T-cell (primary cell): ENCODE data around the gene GPR55. TPM values are rescaled to one million over a fixed set of nuclear protein-coding genes. Genes with fewer than 3 reads are reported as not detected.

ENCODE experiments used
- ATAC-seq, 4 experiments: fragments of 200-7000 bp in 3 of 4; fragments of 150-1000 bp in 1 of 4; cut with Tn5 transposase; replicated peaks in 1 of 4; 1 replicate in 3 of 4; 2 replicates in 1 of 4; pipeline ENCODE4 v1.10.0; 2021; ENCODE audit warnings: moderate library complexity in 3 of 4, mild to moderate bottlenecking in 2 of 4, moderate number of reproducible peaks in 1 of 4
- CTCF ChIA-PET, 2 donors: fragments of 300-600 bp; sonication (Branson Sonifier 250); formaldehyde crosslinking; loops; one replicate each; lab custom pipeline; 2022; ENCODE audit warnings: antibody characterized with exemption in 2 of 2; lab: Charles Lee
- POLR2A ChIA-PET, 2 donors: fragments of 300-600 bp; sonication (Branson Sonifier 250); formaldehyde crosslinking; loops; one replicate each; lab custom pipeline; 2022; ENCODE audit warnings: antibody characterized with exemption in 2 of 2; lab: Charles Lee
- DNase-seq, 35 experiments: peaks; one replicate each; pipeline versions ENCODE4 v3.0.0 to v3.0.0-alpha.2; 2013 to 2023
- H3K27ac ChIP-seq: one replicate; pipeline ENCODE4 v1.5.1; 2013; ENCODE audit warnings: low read length
- H3K27me3 ChIP-seq, 2 experiments: replicated peaks in 1 of 2; 1 replicate in 1 of 2; 2 replicates in 1 of 2; pipeline versions ENCODE4 v1.6.1 to v1.7.0; 2013; ENCODE audit warnings: low read length in 1 of 2, mixed read lengths in 1 of 2; ENCODE audit not compliant: control insufficient read depth in 2 of 2, insufficient read depth in 2 of 2; ENCODE audit errors: extremely low read depth in 1 of 2
- H3K36me3 ChIP-seq, 2 donors: 1 replicate in 1 of 2; 2 replicates in 1 of 2; pipeline versions ENCODE4 v1.6.1 to v1.7.0; 2013; ENCODE audit warnings: low read length in 1 of 2; ENCODE audit not compliant: control insufficient read depth in 2 of 2, insufficient read depth in 1 of 2; ENCODE audit errors: extremely low read depth in 1 of 2
- H3K4me1 ChIP-seq, 2 experiments: 1 replicate in 1 of 2; 2 replicates in 1 of 2; pipeline versions ENCODE4 v1.6.1 to v1.7.0; 2013; ENCODE audit warnings: low read length in 2 of 2, mixed read lengths in 1 of 2; ENCODE audit not compliant: insufficient read depth in 2 of 2, control insufficient read depth in 1 of 2; ENCODE audit errors: extremely low read depth in 1 of 2
- H3K4me3 ChIP-seq, 2 donors: 1 replicate in 1 of 2; 2 replicates in 1 of 2; pipeline versions ENCODE4 v1.5.1 to v1.7.0; 2013; ENCODE audit warnings: mild to moderate bottlenecking in 2 of 2, low read length in 1 of 2, moderate library complexity in 1 of 2; ENCODE audit not compliant: control insufficient read depth in 1 of 2; ENCODE audit errors: extremely low read depth in 1 of 2
- H3K9me3 ChIP-seq: 2 replicates; pipeline ENCODE4 v1.7.0; 2013
- H3K27ac Mint-ChIP-seq, 2 donors: one replicate each; pipeline ENCODE4 v1.8.0; 2020 to 2021; ENCODE audit warnings: mild to moderate bottlenecking in 2 of 2, mixed read lengths in 2 of 2
- H3K27me3 Mint-ChIP-seq, 2 donors: one replicate each; pipeline ENCODE4 v1.8.0; 2021 to 2022; ENCODE audit warnings: mixed read lengths in 2 of 2
- H3K36me3 Mint-ChIP-seq: one replicate; pipeline ENCODE4 v1.8.0; 2021; ENCODE audit warnings: mixed read lengths
- H3K4me1 Mint-ChIP-seq, 3 donors: one replicate each; pipeline ENCODE4 v1.8.0; 2020 to 2022; ENCODE audit warnings: mixed read lengths in 3 of 3, mild to moderate bottlenecking in 1 of 3
- H3K4me3 Mint-ChIP-seq, 3 donors: one replicate each; pipeline ENCODE4 v1.8.0; 2020 to 2022; ENCODE audit warnings: mild to moderate bottlenecking in 3 of 3, mixed read lengths in 3 of 3, moderate library complexity in 3 of 3
- H3K9me3 Mint-ChIP-seq, 3 donors: one replicate each; pipeline ENCODE4 v1.8.0; 2020 to 2022; ENCODE audit warnings: mixed read lengths in 3 of 3
- WGBS: methylation state at CpG from one replicate; pipeline ENCODE4 v1.1.5; 2013; ENCODE audit warnings: missing lambda C conversion rate; ENCODE audit not compliant: insufficient coverage; 5-methylcytosine and 5-hydroxymethylcytosine counted together
- total RNA-seq, 35 experiments: library from RNA in 6 of 35; stranded (reverse) in 6 of 35; fragments of 120-200 nt in 1 of 35; gene quantifications; one replicate each; pipeline versions ENCODE4 v1.2.1 to v1.2.4 and lab custom pipeline; 2013 to 2026

Gene GPR55
- total RNA-seq, 5 donors from 2014 or later (not counting 1 experiment from before 2014, with no cell fraction given): 2.7 to 15.5 (median 7.8) TPM

DNA sequence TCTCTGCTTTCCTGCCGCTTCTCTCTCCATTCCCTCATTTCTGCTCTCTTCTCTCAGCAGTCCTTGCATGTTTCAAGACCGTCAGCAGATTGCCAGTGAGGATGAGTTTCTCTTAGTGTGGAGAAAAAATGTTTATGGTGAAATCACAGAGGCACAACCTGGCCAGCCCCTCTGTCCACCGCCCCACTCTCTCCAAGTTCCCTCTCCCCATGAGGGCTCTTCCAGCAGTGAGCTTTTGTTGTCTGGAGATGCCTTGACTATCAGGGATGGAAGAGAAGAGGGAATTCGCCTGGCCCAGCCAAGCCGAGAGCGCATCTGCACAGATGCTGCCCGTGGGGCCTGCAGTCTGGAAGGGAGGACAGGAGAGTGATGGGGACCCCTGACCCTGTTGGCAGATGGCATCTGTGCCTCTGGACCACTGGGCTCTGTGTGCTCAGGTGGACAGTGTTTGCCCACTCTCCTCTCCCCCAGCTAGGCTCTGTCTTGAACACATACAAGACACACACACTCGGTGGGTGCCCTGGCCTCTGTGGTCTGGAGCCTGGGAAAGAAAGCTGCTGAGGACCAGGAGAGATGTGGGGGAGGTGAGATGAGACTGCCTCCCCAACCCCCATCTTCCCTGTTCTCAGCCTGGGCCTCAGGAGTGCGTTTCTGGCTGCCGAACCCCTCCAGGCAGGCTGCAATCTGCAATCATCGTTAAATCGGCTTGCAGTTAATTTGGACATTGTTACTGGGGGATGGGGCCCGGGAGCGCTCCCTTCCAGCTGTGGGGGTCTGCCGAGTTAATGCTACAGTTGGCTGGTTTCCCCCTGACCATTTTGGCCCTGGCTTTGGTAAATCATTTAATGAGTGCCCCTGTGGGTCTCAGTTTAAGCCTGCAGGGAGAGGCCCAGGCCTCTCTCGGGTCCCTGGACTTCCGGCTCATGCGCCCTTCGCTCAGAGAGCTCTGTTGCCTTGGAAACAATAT is 55.8 kb downstream of the GPR55 start:
- Histone ChIP-seq H3K36me3 (no peaks in the 10 kb centered on the region), H3K27ac (no peak overlapping the region), H3K4me1 (peaks cover 27 to 76% of the 10 kb centered on the region in 2 experiments), H3K9me3 (no peaks in the 10 kb centered on the region), H3K4me3 (no peak overlapping the region), H3K27me3 (peaks cover 0 to 8% of the 10 kb centered on the region in 2 experiments)
- ChIA-PET POLR2A (interaction anchor here in 1 of 2 donors (0.5 kb wide), 1 partner anchor 45 kb away, joined by 3 read pairs; no protein-coding TSS in a partner anchor), CTCF (interaction anchor here in 1 of 2 donors (0.6 kb wide), 1 partner anchor 1017 kb away, joined by 3 read pairs; no protein-coding TSS in a partner anchor)
- 84% methylated on average over 14 of the region's 19 CpGs for WGBS
- H3K27ac Mint-ChIP-seq: peak overlapping the region in 1 of 2 donors; percentile 14
- DNase-seq: no peak
- H3K9me3 Mint-ChIP-seq: no peaks in the 10 kb centered on the region
- no peaks in the 10 kb centered on the region for H3K36me3 Mint-ChIP-seq
- no peaks in the 10 kb centered on the region for H3K27me3 Mint-ChIP-seq
- no peak overlapping the region for H3K4me3 Mint-ChIP-seq
- H3K4me1 Mint-ChIP-seq: peaks cover 42 to 50% (median 49%) of the 10 kb centered on the region in 3 donors
- ATAC-seq: no peak

DNA sequence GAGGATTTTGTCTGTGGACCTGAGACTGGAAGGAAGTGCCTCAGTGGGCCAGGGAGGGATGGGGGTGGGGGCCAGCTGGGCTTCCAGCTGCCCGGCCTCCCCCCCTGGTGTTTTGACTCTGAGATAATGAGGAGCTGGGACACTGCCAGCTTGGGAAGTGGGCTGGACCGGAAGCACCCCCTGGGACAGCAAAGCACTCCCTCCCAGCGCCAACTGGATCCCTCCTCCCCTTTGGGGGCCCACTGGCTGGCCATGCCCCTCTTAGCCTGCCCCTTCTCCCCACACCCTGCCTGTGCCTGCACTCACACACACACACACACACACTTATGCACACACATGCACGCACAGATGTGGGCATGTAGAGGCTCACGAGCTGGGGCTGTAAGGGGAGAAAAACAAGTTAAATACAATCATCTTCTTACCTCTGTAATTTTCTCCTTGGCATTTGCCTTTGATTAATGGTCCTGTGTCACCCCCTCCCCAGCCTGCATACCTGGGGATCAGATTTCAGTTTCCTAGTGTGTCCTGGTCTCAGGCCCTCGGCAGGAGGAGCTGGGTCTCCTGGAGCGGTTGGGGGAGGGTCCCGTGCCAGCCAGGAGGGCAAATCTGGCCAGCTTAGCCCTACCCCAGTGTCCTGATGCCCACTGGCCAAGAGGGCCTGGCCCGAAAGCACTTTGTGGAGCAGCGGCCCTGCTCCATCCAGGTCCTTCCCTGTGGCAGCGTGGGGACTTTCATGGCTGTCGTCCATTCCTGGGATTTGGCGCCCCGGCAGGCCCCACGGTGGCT is 56.7 kb downstream of the GPR55 start:
- WGBS: 92% methylated on average over 11 of the region's 15 CpGs

GRCh38 chr2:230866756-230867523 is 58.1 kb downstream of the GPR55 start:
- no peaks in the 10 kb centered on the region for H3K9me3 Mint-ChIP-seq
- DNase-seq: peak; percentile 27 to 87 (median 65)
- Histone ChIP-seq H3K9me3 (no peaks in the 10 kb centered on the region), H3K27ac (peak overlapping the region; percentile 63), H3K27me3 (peaks cover 0 to 12% of the 10 kb centered on the region in 2 experiments), H3K4me1 (peaks cover 27 to 68% of the 10 kb centered on the region in 2 experiments), H3K36me3 (no peaks in the 10 kb centered on the region), H3K4me3 (no peak overlapping the region)
- H3K27ac Mint-ChIP-seq: peak overlapping the region; percentile 79 to 89
- 30% methylated on average over 7 of the region's 13 CpGs for WGBS
- peaks cover 41 to 45% (median 42%) of the 10 kb centered on the region in 3 donors for H3K4me1 Mint-ChIP-seq
- no peaks in the 10 kb centered on the region for H3K36me3 Mint-ChIP-seq
- ChIA-PET CTCF (interaction anchor here (0.6 to 1.9 kb wide), 9 partner anchors 10 to 121 kb away, joined by 3 to 8 read pairs (median 6); no protein-coding TSS in a partner anchor), POLR2A (no interaction called here)
- H3K4me3 Mint-ChIP-seq: peak overlapping the region; percentile 34 to 86 (median 59)
- ATAC-seq: peak; percentile 21 to 60 (median 50)
- H3K27me3 Mint-ChIP-seq: no peaks in the 10 kb centered on the region

More for the DNA sequence above, 56.7 kb downstream of the GPR55 start:
- Mint-ChIP-seq H3K36me3 (no peaks in the 10 kb centered on the region), H3K4me3 (no peak overlapping the region), H3K27ac (peak overlapping the region in 1 of 2 donors; percentile 14), H3K27me3 (no peaks in the 10 kb centered on the region), H3K4me1 (peaks cover 49 to 50% (median 49%) of the 10 kb centered on the region in 3 donors), H3K9me3 (no peaks in the 10 kb centered on the region)
- Histone ChIP-seq H3K4me3 (no peak overlapping the region), H3K27ac (no peak overlapping the region), H3K9me3 (no peaks in the 10 kb centered on the region), H3K4me1 (peaks cover 27 to 77% of the 10 kb centered on the region in 2 experiments), H3K36me3 (no peaks in the 10 kb centered on the region), H3K27me3 (peaks cover 0 to 15% of the 10 kb centered on the region in 2 experiments)
- CTCF ChIA-PET: interaction anchor here in 1 of 2 donors (0.6 to 1.6 kb wide), 2 partner anchors 45 to 1016 kb away, joined by 3 to 6 read pairs; no protein-coding TSS in a partner anchor
- POLR2A ChIA-PET: interaction anchor here in 1 of 2 donors (0.5 kb wide), 1 partner anchor 44 kb away, joined by 3 read pairs; no protein-coding TSS in a partner anchor
- DNase-seq (no peak), ATAC-seq (no peak)

DNA sequence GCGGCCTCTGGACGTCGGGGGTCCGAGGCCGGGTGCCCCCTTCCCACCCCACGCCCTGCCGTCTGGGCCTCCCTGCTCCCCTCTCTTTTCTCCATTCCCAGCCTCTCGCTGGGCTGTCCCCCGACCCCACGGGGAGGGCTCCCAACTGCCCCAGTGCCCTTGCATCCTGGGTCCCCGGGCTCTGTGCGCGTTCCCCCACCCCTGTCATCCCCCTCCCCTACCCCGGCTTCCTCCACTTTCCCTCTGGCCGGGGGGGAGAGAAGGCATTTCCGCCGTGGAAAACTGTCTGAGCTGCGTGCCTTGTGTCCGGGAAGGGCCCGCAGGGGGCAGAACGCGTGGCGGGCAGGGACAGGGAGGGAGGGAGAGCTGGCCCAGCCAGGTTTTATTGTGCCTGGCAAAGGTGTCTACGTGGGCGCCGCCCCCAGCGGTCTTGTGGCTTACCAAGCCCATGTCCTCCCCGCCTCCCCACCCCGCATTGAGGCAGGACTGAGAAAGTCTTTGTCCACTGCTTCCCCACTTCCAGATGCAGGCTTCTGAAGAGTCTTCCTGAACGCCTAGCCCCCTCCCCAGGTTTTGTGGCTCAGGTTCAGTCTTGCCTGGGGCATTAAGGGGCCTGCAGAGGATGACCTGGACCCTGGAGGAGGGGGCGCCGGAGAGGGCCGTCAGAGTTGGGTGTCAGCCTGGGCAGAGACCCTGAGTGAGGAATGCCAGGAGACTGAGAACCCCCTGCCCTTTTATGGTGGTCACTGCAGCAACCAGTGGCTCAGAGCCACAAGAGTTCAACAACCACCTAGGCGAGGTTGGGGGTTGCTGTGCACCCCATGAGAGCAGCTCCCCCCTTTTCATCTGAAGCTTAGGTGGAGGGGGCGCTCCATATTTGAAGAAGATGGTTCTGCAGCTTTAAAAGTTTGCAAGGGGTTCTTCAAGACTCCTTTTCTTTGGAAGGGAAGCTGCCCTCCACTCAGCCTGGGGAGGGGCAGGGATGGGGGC is 59.0 kb downstream of the GPR55 start:
- Histone ChIP-seq H3K9me3 (no peaks in the 10 kb centered on the region), H3K36me3 (no peaks in the 10 kb centered on the region), H3K27me3 (peaks cover 0 to 17% of the 10 kb centered on the region in 2 experiments), H3K27ac (peak overlapping the region; percentile 63), H3K4me1 (peaks cover 27 to 73% of the 10 kb centered on the region in 2 experiments), H3K4me3 (peak overlapping the region; percentile 58 to 78)
- CTCF ChIA-PET: interaction anchor here (0.5 to 1.9 kb wide), 8 partner anchors 11 to 120 kb away, joined by 3 to 8 read pairs (median 6); no protein-coding TSS in a partner anchor
- peak in 4 of 35 experiments; percentile 32 to 61 (median 34) for DNase-seq
- Mint-ChIP-seq H3K27ac (peak overlapping the region; percentile 79 to 89), H3K4me3 (peak overlapping the region; percentile 77 to 86 (median 82)), H3K4me1 (peaks cover 49 to 52% (median 50%) of the 10 kb centered on the region in 3 donors), H3K9me3 (no peaks in the 10 kb centered on the region), H3K36me3 (no peaks in the 10 kb centered on the region), H3K27me3 (peaks cover 0 to 3% of the 10 kb centered on the region in 2 donors)
- ATAC-seq: no peak
- WGBS: 23% methylated on average over 23 of the region's 35 CpGs
- POLR2A ChIA-PET: no interaction called here
